HepG2 (cell line): ENCODE results near the gene PRKACB. TPM values are rescaled to one million over a fixed set of nuclear protein-coding genes. Genes with fewer than 3 reads are reported as not detected.

Source experiments
- ATAC-seq: fragments of 200-7000 bp; cut with Tn5 transposase; 3 replicates; pipeline ENCODE4 v1.9.1; 2020; ENCODE audit warnings: mild to moderate bottlenecking, moderate library complexity
- BruUV-seq: library from RNA; stranded (reverse); fragments of 400-500 nt; replicated peaks from 2 replicates; lab custom pipeline; 2021; lab: Mats Ljungman, UMichigan
- CTCF ChIA-PET: fragments of 300-600 bp; formaldehyde crosslinking; extraction: SDS; loops from one replicate; lab custom pipeline; 2021; ENCODE audit warnings: low total read pairs, inconsistent platforms, low intra/inter-chr PET ratio; lab: Yijun Ruan, JAX
- POLR2A ChIA-PET: fragments of 350-600 bp; sonication (Branson Sonifier 250); formaldehyde crosslinking; loops from one replicate; lab custom pipeline; 2020; ENCODE audit warnings: antibody characterized with exemption, inconsistent platforms; lab: Yijun Ruan, JAX
- DNase-seq: peaks from one replicate; pipeline ENCODE4 v3.0.0-alpha.2; 2015; ENCODE audit warnings: low spot score
- FAIRE-seq: peaks from 3 replicates; lab custom pipeline; 2011; peaks lifted over from hg19 to GRCh38; lab: Jason Lieb, UNC
- H2AFZ ChIP-seq: one replicate; pipeline ENCODE4 v1.6.1; 2011; ENCODE audit warnings: low read length, inconsistent platforms
- H3K27ac ChIP-seq: fragments of 300-600 bp; 3 replicates; pipeline ENCODE4 v1.8.0; 2011; ENCODE audit warnings: mixed run types, mild to moderate bottlenecking, mixed read lengths, low read length, inconsistent platforms; ENCODE audit not compliant: insufficient read depth; ENCODE audit errors: extremely low read length
- H3K27me3 ChIP-seq, 2 experiments: fragments of 200-600 bp in 1 of 2; 2 replicates in 1 of 2; 3 replicates in 1 of 2; pipeline versions ENCODE4 v1.6.0 to v1.8.0; 2011; ENCODE audit warnings: low read length in 2 of 2, mild to moderate bottlenecking in 2 of 2, moderate library complexity in 2 of 2, inconsistent platforms in 1 of 2; ENCODE audit not compliant: insufficient read depth in 2 of 2, control insufficient read depth in 1 of 2
- H3K36me3 ChIP-seq, 2 experiments: fragments of 200-600 bp in 1 of 2; replicated peaks in 1 of 2; 2 replicates in 1 of 2; 3 replicates in 1 of 2; pipeline versions ENCODE4 v1.5.1 to v1.8.0; 2011; ENCODE audit warnings: low read length in 2 of 2, inconsistent platforms in 1 of 2; ENCODE audit not compliant: insufficient read depth in 2 of 2, control insufficient read depth in 1 of 2
- H3K4me1 ChIP-seq: 2 replicates; pipeline ENCODE4 v1.5.1; 2012; ENCODE audit warnings: low read length, inconsistent platforms; ENCODE audit not compliant: insufficient read depth
- H3K4me2 ChIP-seq: 2 replicates; pipeline ENCODE4 v1.6.0; 2011; ENCODE audit warnings: low read depth, low read length, inconsistent platforms
- H3K4me3 ChIP-seq, 3 experiments: fragments of 200-600 bp in 1 of 3; sonication (generic), shearing (Covaris generic) in 1 of 3; replicated peaks in 1 of 3; 2 replicates each; pipeline ENCODE4 v1.5.1; 2011 to 2016; ENCODE audit warnings: low read length in 3 of 3, inconsistent platforms in 2 of 3, low read depth in 2 of 3, mild to moderate bottlenecking in 2 of 3, control low read depth in 1 of 3, mixed read lengths in 1 of 3; ENCODE audit not compliant: insufficient read depth in 1 of 3
- H3K79me2 ChIP-seq: one replicate; pipeline ENCODE4 v1.6.1; 2011; ENCODE audit warnings: low read length, inconsistent platforms; ENCODE audit not compliant: insufficient read depth
- H3K9ac ChIP-seq: 2 replicates; pipeline ENCODE4 v1.6.0; 2011; ENCODE audit warnings: mild to moderate bottlenecking, low read depth, low read length, inconsistent platforms; ENCODE audit not compliant: insufficient read depth
- H3K9me3 ChIP-seq: 2 replicates; pipeline ENCODE4 v1.5.1; 2012; ENCODE audit warnings: mild to moderate bottlenecking, low read length
- H4K20me1 ChIP-seq: 2 replicates; pipeline ENCODE4 v1.6.0; 2011; ENCODE audit warnings: inconsistent platforms, mild to moderate bottlenecking, low read length, moderate library complexity; ENCODE audit not compliant: insufficient read depth
- CHD4 ChIP-seq: fragments of 200-600 bp; sonication (generic); IDR thresholded peaks from 2 replicates; pipeline ENCODE4 v1.7.0; 2017; ENCODE audit warnings: mild to moderate bottlenecking, low read length, borderline replicate concordance
- FOXJ3 ChIP-seq: sonication (generic); formaldehyde crosslinking; IDR thresholded peaks from 2 replicates; pipeline ENCODE4 v1.4.0; 2020; ENCODE audit warnings: missing genetic modification reagents, mild to moderate bottlenecking, borderline replicate concordance
- MTF1 ChIP-seq: sonication (generic); formaldehyde crosslinking; IDR thresholded peaks from 2 replicates; pipeline ENCODE4 v1.5.0; 2020; ENCODE audit warnings: missing genetic modification reagents
- NAIF1 ChIP-seq: sonication (generic); formaldehyde crosslinking; IDR thresholded peaks from 2 replicates; pipeline ENCODE4 v1.5.0; 2020; ENCODE audit warnings: mild to moderate bottlenecking, missing genetic modification reagents, borderline replicate concordance
- PLSCR1 ChIP-seq: sonication (generic); formaldehyde crosslinking; IDR thresholded peaks from 2 replicates; pipeline ENCODE4 v1.5.0; 2020; ENCODE audit warnings: missing genetic modification reagents, mild to moderate bottlenecking, borderline replicate concordance
- SMARCC2 ChIP-seq: fragments of 450-650 bp; IDR thresholded peaks from 2 replicates; pipeline ENCODE4 v1.6.1; 2017; ENCODE audit warnings: antibody characterized with exemption, mild to moderate bottlenecking
- SRSF4 ChIP-seq: fragments of 200-400 bp; formaldehyde crosslinking; IDR thresholded peaks from one replicate; pipeline ENCODE4 v1.6.1; 2018; ENCODE audit warnings: mild to moderate bottlenecking, low read depth, low read length, moderate library complexity; ENCODE audit not compliant: poor library complexity, severe bottlenecking
- ZBTB33 ChIP-seq: sonication (generic); formaldehyde crosslinking; IDR thresholded peaks from 2 replicates; pipeline ENCODE4 v1.4.0; 2020; ENCODE audit warnings: missing genetic modification reagents
- ZGPAT ChIP-seq: IDR thresholded peaks from 2 replicates; pipeline ENCODE4 v1.6.1; 2016; ENCODE audit warnings: mild to moderate bottlenecking
- ZKSCAN5 ChIP-seq: sonication (generic); formaldehyde crosslinking; IDR thresholded peaks from 2 replicates; pipeline ENCODE4 v1.5.1; 2020; ENCODE audit warnings: mild to moderate bottlenecking, missing genetic modification reagents
- ZNF446 ChIP-seq: sonication (generic); formaldehyde crosslinking; IDR thresholded peaks from 2 replicates; pipeline ENCODE4 v1.5.0; 2020; ENCODE audit warnings: mild to moderate bottlenecking, missing genetic modification reagents
- ZNF674 ChIP-seq: sonication (generic); formaldehyde crosslinking; IDR thresholded peaks from 2 replicates; pipeline ENCODE4 v1.5.0; 2020; ENCODE audit warnings: low read depth, mild to moderate bottlenecking, missing genetic modification reagents
- ZNF775 ChIP-seq: sonication (generic); formaldehyde crosslinking; IDR thresholded peaks from 2 replicates; pipeline ENCODE4 v1.4.0; 2020; ENCODE audit warnings: missing genetic modification reagents, mild to moderate bottlenecking, moderate library complexity, borderline replicate concordance
- ZSCAN30 ChIP-seq: sonication (generic); formaldehyde crosslinking; IDR thresholded peaks from 2 replicates; pipeline ENCODE4 v1.5.0; 2020; ENCODE audit warnings: mild to moderate bottlenecking, missing genetic modification reagents
- ZSCAN31 ChIP-seq: sonication (generic); formaldehyde crosslinking; IDR thresholded peaks from 2 replicates; pipeline ENCODE4 v1.5.0; 2020; ENCODE audit warnings: low read depth, mild to moderate bottlenecking, missing genetic modification reagents
- WGBS: methylation state at CpG from one replicate; pipeline ENCODE4 v1.1.6; 2017; ENCODE audit warnings: low lambda C conversion rate; 5-methylcytosine and 5-hydroxymethylcytosine counted together
- in situ Hi-C: cut with HindIII; loops from 2 replicates; pipeline ENCODE4 v1.10.0; 2017; ENCODE audit warnings: low pct_unique_long_range_greater_than_20kb; ENCODE audit not compliant: extremely low pct_ligation_motif_present
- intact Hi-C: fragments of 100-400 bp; cut with micrococcal nuclease; formaldehyde crosslinking; loops from one replicate; pipeline ENCODE4 v1.10.0; 2022; ENCODE audit not compliant: unreplicated experiment
- polyA plus RNA-seq, 8 experiments: library from polyadenylated mRNA; depleted of rRNA in 3 of 8; stranded (reverse) in 7 of 8; unstranded in 1 of 8; fragments of >200 nt; fragmentation: Illumina TruSeq in 4 of 8; extraction: Trizol in 4 of 8; gene quantifications; 2 replicates each; pipeline versions ENCODE4 v1.2.1 to v1.2.3, GENCODE V29; 2011 to 2016; ENCODE audit warnings: low read depth in 4 of 8, missing spikeins in 1 of 8, mixed read lengths in 1 of 8; ENCODE audit not compliant: insufficient read depth in 1 of 8
- total RNA-seq, 5 experiments: library from RNA; depleted of rRNA; stranded (reverse); fragments of >200 nt; fragmentation: Illumina TruSeq; extraction: Trizol; gene quantifications; 2 replicates each; pipeline ENCODE4 v1.2.3, GENCODE V29; 2016; ENCODE audit warnings: low read depth in 1 of 5

Gene PRKACB
- total and polyA plus RNA-seq, 2 of the 13 experiments (the other 11 are each of a cell fraction or from before 2014, with no cell fraction given) = 3.5 to 5.8 TPM

- Histone ChIP-seq H3K27me3 (no peaks in the 10 kb centered on the region), H3K9me3 (no peaks in the 10 kb centered on the region), H3K36me3 (no peaks in the 10 kb centered on the region), H3K9ac (no peak overlapping the region), H4K20me1 (no peaks in the 10 kb centered on the region), H3K4me2 (no peak overlapping the region), H3K27ac (no peak overlapping the region), H3K79me2 (no peaks in the 10 kb centered on the region), H3K4me1 (peaks cover 12% of the 10 kb centered on the region), H2AFZ (no peak overlapping the region), H3K4me3 (no peak overlapping the region)
- in situ Hi-C loops = loop anchor here (25.0 kb wide), 2 partner anchors 479 to 629 kb away; no protein-coding TSS in a partner anchor
- FAIRE-seq (no peak), ATAC-seq (no peak; the same call in 1 of the 3 replicates), DNase-seq (no peak)
- ChIA-PET CTCF (no interaction called here), POLR2A (no interaction called here)
- 62% methylated on average over 7 of the region's 7 CpGs for WGBS
- BruUV-seq = no TSS peak
- intact Hi-C loops = no loop called here
- TF ChIP-seq NAIF1 = no peak
- peak; percentile 85; the same call in 1 of the 2 replicates for TF ChIP-seq ZBTB33 (CRISPR knock-in tag)
Observed at GRCh38 chr1:84133479-84133878, 10.6 kb upstream of the PRKACB start.

GRCh38 chr1:84135341-84135740, 8.7 kb upstream of the PRKACB start:
- Histone ChIP-seq H3K9me3 (0 out of 2 replicates have a peak, but pooled peaks cover 5% of the 10 kb centered on the region), H3K36me3 (no peaks in the 10 kb centered on the region), H3K79me2 (no peaks in the 10 kb centered on the region), H3K27ac (no peak overlapping the region), H3K4me3 (no peak overlapping the region), H3K4me1 (peaks cover 12% of the 10 kb centered on the region), H3K4me2 (no peak overlapping the region), H3K9ac (no peak overlapping the region), H2AFZ (no peak overlapping the region), H4K20me1 (no peaks in the 10 kb centered on the region), H3K27me3 (no peaks in the 10 kb centered on the region)
- no peak for FAIRE-seq
- no peak for DNase-seq
- POLR2A ChIA-PET = no interaction called here
- no TSS peak for BruUV-seq
- CTCF ChIA-PET = no interaction called here
- in situ Hi-C loops (loop anchor here (25.0 kb wide), 2 partner anchors 477 to 627 kb away; no protein-coding TSS in a partner anchor), intact Hi-C loops (no loop called here)
- no peak for ATAC-seq
- TF ChIP-seq ZNF446 (CRISPR knock-in tag) = no peak
- TF ChIP-seq ZSCAN30 (CRISPR knock-in tag) = no peak
- TF ChIP-seq ZNF775 = no peak
- no peak for TF ChIP-seq PLSCR1
- TF ChIP-seq SMARCC2 = no peak
- no peak for TF ChIP-seq SRSF4
- TF ChIP-seq ZNF674 (CRISPR knock-in tag) = no peak
- TF ChIP-seq CHD4 = no peak
- TF ChIP-seq ZSCAN31 (CRISPR knock-in tag) = no peak
- TF ChIP-seq ZGPAT (CRISPR knock-in tag) = no peak
- no peak for TF ChIP-seq ZKSCAN5 (CRISPR knock-in tag)
- no peak for TF ChIP-seq FOXJ3 (CRISPR knock-in tag)
- TF ChIP-seq MTF1 (CRISPR knock-in tag) = no peak
